Fibroblast of lung (primary cell): Measurements from ENCODE around the gene TNRC6C. TPM values are rescaled to one million over a fixed set of nuclear protein-coding genes. Genes with fewer than 3 reads are reported as not detected.

Source experiments
- DNase-seq, 2 donors: peaks; one replicate each; pipeline versions ENCODE4 v3.0.0 to v3.0.0-alpha.2; 2010; ENCODE audit warnings: low read depth in 2 of 2
- H2AFZ ChIP-seq: 2 replicates; pipeline ENCODE4 v1.5.1; 2012; ENCODE audit warnings: low read length, control low read depth, inconsistent platforms
- H3K27ac ChIP-seq: 2 replicates; pipeline ENCODE4 v1.5.1; 2011; ENCODE audit warnings: low read length, control low read depth; ENCODE audit not compliant: insufficient read depth
- H3K27me3 ChIP-seq: 2 replicates; pipeline ENCODE4 v1.5.1; 2011; ENCODE audit warnings: mild to moderate bottlenecking, low read length; ENCODE audit not compliant: control insufficient read depth, insufficient read depth
- H3K36me3 ChIP-seq: 2 replicates; pipeline ENCODE4 v1.5.1; 2011; ENCODE audit warnings: low read length; ENCODE audit not compliant: control insufficient read depth, insufficient read depth
- H3K4me1 ChIP-seq: 2 replicates; pipeline ENCODE4 v1.5.1; 2011; ENCODE audit warnings: low read length; ENCODE audit not compliant: control insufficient read depth, insufficient read depth; ENCODE audit errors: extremely low read depth
- H3K4me2 ChIP-seq: 2 replicates; pipeline ENCODE4 v1.5.1; 2011; ENCODE audit warnings: low read length, control low read depth; ENCODE audit not compliant: insufficient read depth; ENCODE audit errors: extremely low read depth
- H3K4me3 ChIP-seq, 4 experiments: fragments of 200-600 bp in 1 of 4; sonication (generic) in 1 of 4; replicated peaks in 1 of 4; 2 replicates each; pipeline ENCODE4 v1.5.1; 2011 to 2016; ENCODE audit warnings: low read length in 4 of 4, low read depth in 3 of 4, mild to moderate bottlenecking in 3 of 4, control low read depth in 2 of 4, inconsistent platforms in 1 of 4, mixed read lengths in 1 of 4; ENCODE audit not compliant: insufficient read depth in 1 of 4; ENCODE audit errors: control extremely low read depth in 1 of 4
- H3K79me2 ChIP-seq: 2 replicates; pipeline ENCODE4 v1.5.1; 2012; ENCODE audit warnings: mild to moderate bottlenecking, low read length, inconsistent platforms; ENCODE audit not compliant: control insufficient read depth, insufficient read depth
- H3K9ac ChIP-seq: 2 replicates; pipeline ENCODE4 v1.5.1; 2011; ENCODE audit warnings: mild to moderate bottlenecking, low read length, control low read depth; ENCODE audit not compliant: insufficient read depth
- H3K9me3 ChIP-seq: 2 replicates; pipeline ENCODE4 v1.5.1; 2012; ENCODE audit warnings: low read depth, low read length; ENCODE audit not compliant: control insufficient read depth, insufficient read depth
- H4K20me1 ChIP-seq: 2 replicates; pipeline ENCODE4 v1.5.1; 2011; ENCODE audit warnings: low read length; ENCODE audit not compliant: control insufficient read depth, insufficient read depth; ENCODE audit errors: extremely low read depth
- EZH2 ChIP-seq: IDR thresholded peaks from 2 replicates; pipeline ENCODE4 v1.5.1; 2012; ENCODE audit warnings: low read length, control low read depth, mild to moderate bottlenecking; ENCODE audit errors: missing control alignments
- polyA plus RNA-seq, 2 donors: library from polyadenylated mRNA; depleted of rRNA in 1 of 2; stranded (reverse) in 1 of 2; unstranded in 1 of 2; fragments of >200 nt; gene quantifications; 2 replicates each; pipeline ENCODE4 v1.2.1, GENCODE V29; 2011 to 2012; ENCODE audit warnings: missing spikeins in 1 of 2
- total RNA-seq: library from RNA; depleted of rRNA; stranded (reverse); fragments of >200 nt; gene quantifications from 2 replicates; pipeline ENCODE4 v1.2.1, GENCODE V29; 2014
- TF ChIP-seq, protein P1 (sequence below), 2 donors: IDR thresholded peaks in 1 of 2; conservative IDR thresholded peaks in 1 of 2; 1 replicate in 1 of 2; 2 replicates in 1 of 2; pipeline ENCODE4 v1.5.1; 2011 to 2012; ENCODE audit warnings: low read length in 2 of 2, control low read depth in 1 of 2, inconsistent platforms in 1 of 2, low read depth in 1 of 2, mild to moderate bottlenecking in 1 of 2

Gene TNRC6C
- total and polyA plus RNA-seq, 2 donors (not counting 1 experiment from before 2014, with no cell fraction given), result 2.1 to 4.6 TPM

- H4K20me1 ChIP-seq, result no peaks in the 10 kb centered on the region
Observed at GRCh38 chr17:77936881-77937280, 21.6 kb upstream of the TNRC6C start.

DNA sequence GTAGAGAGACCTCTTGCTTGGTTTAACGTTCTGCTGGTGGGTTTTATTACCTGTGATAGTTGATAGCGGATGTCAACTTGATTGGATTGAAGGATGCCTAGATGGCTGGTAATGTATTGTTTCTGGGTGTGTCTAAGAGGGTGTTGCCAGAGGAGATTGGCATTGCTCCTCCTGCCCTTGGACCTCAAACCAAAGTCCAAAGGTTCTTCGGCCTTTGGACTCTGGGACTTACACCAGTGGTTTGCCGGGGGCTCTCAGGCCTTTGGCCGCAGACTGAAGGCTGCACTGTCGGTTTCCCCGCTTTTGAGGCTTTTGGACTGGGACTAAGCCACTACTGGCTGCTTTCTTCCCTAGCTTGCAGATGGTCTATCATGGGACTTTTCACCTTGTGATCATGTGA lies 17.5 kb upstream of the TNRC6C start:
- Histone ChIP-seq H3K9me3 (no peaks in the 10 kb centered on the region), H3K79me2 (no peaks in the 10 kb centered on the region), H3K27ac (no peak overlapping the region), H3K4me2 (no peak overlapping the region), H3K4me1 (no peaks in the 10 kb centered on the region), H4K20me1 (no peaks in the 10 kb centered on the region), H2AFZ (no peak overlapping the region), H3K36me3 (no peaks in the 10 kb centered on the region), H3K27me3 (peaks cover 5% of the 10 kb centered on the region), H3K4me3 (no peak overlapping the region), H3K9ac (no peak overlapping the region)
- TF ChIP-seq, protein P1, sequence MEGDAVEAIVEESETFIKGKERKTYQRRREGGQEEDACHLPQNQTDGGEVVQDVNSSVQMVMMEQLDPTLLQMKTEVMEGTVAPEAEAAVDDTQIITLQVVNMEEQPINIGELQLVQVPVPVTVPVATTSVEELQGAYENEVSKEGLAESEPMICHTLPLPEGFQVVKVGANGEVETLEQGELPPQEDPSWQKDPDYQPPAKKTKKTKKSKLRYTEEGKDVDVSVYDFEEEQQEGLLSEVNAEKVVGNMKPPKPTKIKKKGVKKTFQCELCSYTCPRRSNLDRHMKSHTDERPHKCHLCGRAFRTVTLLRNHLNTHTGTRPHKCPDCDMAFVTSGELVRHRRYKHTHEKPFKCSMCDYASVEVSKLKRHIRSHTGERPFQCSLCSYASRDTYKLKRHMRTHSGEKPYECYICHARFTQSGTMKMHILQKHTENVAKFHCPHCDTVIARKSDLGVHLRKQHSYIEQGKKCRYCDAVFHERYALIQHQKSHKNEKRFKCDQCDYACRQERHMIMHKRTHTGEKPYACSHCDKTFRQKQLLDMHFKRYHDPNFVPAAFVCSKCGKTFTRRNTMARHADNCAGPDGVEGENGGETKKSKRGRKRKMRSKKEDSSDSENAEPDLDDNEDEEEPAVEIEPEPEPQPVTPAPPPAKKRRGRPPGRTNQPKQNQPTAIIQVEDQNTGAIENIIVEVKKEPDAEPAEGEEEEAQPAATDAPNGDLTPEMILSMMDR (conservative IDR thresholded peaks at IDR 0.05 in 1 of 2, IDR thresholded peaks at IDR 0.05 in 1 of 2; ENCODE audit: low read depth in 1 of 2, low read length in 2 of 2), result no peak
- no peak for TF ChIP-seq EZH2
- DNase-seq, result no peak

More at GRCh38 chr17:77936881-77937280, 21.6 kb upstream of the TNRC6C start:
- no peak overlapping the region for H3K27ac ChIP-seq
- H3K4me3 ChIP-seq, result no peak overlapping the region
- H3K4me2 ChIP-seq, result no peak overlapping the region
- DNase-seq, result no peak
- no peaks in the 10 kb centered on the region for H3K9me3 ChIP-seq
- no peaks in the 10 kb centered on the region for H3K36me3 ChIP-seq
- no peaks in the 10 kb centered on the region for H3K4me1 ChIP-seq
- H3K9ac ChIP-seq, result no peak overlapping the region
- peaks cover 3% of the 10 kb centered on the region for H3K27me3 ChIP-seq
- TF ChIP-seq, protein P1 (conservative IDR thresholded peaks at IDR 0.05 in 1 of 2, IDR thresholded peaks at IDR 0.05 in 1 of 2; ENCODE audit: low read depth in 1 of 2, low read length in 2 of 2), result no peak
- no peak for TF ChIP-seq EZH2
- H2AFZ ChIP-seq, result no peak overlapping the region
- H3K79me2 ChIP-seq, result no peaks in the 10 kb centered on the region

- H3K79me2 ChIP-seq, result no peaks in the 10 kb centered on the region
- H3K27ac ChIP-seq, result no peak overlapping the region
- no peak for DNase-seq
- H3K9ac ChIP-seq, result no peak overlapping the region
- no peak overlapping the region for H3K4me2 ChIP-seq
- H2AFZ ChIP-seq, result no peak overlapping the region
- no peaks in the 10 kb centered on the region for H3K4me1 ChIP-seq
- H3K9me3 ChIP-seq, result no peaks in the 10 kb centered on the region
- no peaks in the 10 kb centered on the region for H4K20me1 ChIP-seq
- no peaks in the 10 kb centered on the region for H3K36me3 ChIP-seq
- peaks cover 6% of the 10 kb centered on the region for H3K27me3 ChIP-seq
- no peak overlapping the region for H3K4me3 ChIP-seq
- no peak for TF ChIP-seq EZH2
- TF ChIP-seq, protein P1 (conservative IDR thresholded peaks at IDR 0.05 in 1 of 2, IDR thresholded peaks at IDR 0.05 in 1 of 2; ENCODE audit: low read depth in 1 of 2, low read length in 2 of 2), result no peak
Observed at GRCh38 chr17:77942112-77942988, 16.2 kb upstream of the TNRC6C start.
